Retinal pigment epithelial cell (primary cell): ENCODE data around the gene UBE4B.

Source experiments
- DNase-seq: peaks from one replicate; pipeline ENCODE4 v3.0.0-alpha.2; 2010; ENCODE audit warnings: low read depth
- H3K4me3 ChIP-seq: 2 replicates; pipeline ENCODE4 v1.5.1; 2011; ENCODE audit warnings: mild to moderate bottlenecking, low read length, control low read depth, moderate library complexity
- TF ChIP-seq, protein P1 (sequence below): conservative IDR thresholded peaks from 2 replicates; pipeline ENCODE4 v1.5.1; 2011; ENCODE audit warnings: low read depth, low read length, control low read depth, inconsistent platforms

UBE4B gene

DNA sequence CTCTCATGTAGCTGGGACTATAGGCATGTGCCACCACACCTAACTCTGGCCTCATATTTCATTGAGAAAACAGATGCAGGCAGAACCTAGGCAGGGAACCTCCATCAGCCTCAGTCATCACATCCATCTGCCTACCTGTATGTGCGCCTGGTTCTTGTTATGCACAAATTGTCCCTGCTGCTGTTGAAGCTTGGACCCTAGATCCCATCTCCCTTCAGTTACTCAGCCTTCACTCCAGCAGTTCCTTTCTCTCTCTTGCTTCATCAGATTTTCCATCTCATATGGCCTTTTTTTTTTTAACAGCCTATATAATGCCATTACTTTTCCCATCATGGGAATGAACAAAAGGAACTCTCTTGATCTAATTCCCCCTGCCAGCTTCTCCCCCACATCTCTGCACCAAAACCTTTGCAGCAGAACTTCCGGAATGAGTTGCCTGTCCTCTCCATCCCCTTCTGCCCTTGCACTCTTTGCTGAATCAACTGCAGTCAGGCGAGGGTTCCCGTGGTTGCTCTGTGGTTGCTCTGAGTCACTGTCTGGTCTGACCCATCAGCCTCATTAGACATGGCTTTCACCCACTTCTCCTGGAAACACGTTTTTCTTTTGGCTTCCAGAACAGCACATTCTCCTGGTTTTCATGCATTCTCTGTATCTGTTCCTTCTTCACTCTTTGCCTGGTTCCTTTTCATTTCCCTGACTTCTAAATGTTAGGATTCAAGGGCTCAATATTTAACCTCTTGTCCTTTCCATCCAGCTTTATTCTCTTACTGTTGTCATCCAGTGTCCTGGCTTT lies 41.5 kb downstream of the UBE4B start:
- peak; percentile 83 for DNase-seq
- TF ChIP-seq, protein P1, sequence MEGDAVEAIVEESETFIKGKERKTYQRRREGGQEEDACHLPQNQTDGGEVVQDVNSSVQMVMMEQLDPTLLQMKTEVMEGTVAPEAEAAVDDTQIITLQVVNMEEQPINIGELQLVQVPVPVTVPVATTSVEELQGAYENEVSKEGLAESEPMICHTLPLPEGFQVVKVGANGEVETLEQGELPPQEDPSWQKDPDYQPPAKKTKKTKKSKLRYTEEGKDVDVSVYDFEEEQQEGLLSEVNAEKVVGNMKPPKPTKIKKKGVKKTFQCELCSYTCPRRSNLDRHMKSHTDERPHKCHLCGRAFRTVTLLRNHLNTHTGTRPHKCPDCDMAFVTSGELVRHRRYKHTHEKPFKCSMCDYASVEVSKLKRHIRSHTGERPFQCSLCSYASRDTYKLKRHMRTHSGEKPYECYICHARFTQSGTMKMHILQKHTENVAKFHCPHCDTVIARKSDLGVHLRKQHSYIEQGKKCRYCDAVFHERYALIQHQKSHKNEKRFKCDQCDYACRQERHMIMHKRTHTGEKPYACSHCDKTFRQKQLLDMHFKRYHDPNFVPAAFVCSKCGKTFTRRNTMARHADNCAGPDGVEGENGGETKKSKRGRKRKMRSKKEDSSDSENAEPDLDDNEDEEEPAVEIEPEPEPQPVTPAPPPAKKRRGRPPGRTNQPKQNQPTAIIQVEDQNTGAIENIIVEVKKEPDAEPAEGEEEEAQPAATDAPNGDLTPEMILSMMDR, result no peak
- no peak overlapping the region for H3K4me3 ChIP-seq

DNA sequence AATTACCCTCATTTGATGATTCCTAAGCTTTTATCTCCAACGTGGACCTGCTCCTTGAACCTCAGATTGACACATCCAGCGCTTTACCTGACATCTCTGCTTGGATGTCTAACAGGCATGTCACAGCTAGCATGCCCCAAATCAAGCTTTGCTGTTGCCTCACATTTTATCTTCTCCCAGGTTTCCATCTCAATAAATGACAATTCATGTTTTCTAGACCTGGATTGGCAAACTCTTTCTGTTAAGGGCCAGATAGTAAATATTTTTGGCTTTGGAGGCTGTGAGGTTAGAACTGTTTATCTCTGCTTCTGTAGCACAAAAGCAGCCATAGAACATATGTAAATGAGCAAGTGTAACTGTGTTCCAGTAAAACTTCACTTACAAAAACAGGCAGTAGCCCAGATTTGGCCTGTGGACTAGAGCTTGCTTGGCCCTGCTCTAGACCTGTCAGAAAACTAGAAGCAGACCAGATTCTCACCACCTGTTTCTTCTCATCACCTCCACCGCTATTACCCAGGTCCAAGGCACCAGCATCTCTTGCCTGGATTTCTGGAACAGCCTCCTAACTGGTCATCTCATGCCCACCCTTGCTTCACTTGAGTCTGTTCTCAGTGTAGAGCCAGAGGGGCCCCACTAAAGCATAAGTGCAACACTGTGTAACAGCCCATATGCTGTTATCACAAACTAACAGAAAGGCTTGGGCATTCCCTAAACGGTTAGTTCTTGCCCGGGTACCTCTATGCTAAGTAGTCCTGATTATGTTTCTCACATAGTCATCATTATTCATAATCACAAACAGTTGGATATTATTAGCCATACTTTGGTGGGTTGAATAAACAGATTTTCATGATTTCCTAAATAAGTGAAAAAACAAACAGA lies 42.3 kb downstream of the UBE4B start:
- H3K4me3 ChIP-seq, result no peak overlapping the region

DNA sequence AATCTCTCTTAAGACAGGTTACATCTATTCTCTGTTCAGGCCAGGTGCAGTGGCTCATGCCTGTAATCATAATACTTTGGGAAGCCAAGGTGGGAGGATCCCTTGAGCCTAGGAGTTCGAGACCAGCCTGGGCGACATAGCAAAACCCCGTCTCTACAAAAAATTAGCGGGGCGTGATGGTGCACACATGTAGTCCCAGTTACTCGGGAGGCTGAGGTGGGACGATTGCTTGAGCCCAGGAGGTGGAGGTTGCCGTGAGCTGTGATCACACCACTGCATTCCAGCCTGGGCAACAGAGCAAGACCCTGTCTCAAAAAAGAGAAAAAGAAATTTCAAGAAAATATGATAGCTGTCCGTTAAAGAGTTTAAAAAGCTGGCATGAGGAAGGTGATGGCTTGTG lies 43.0 kb downstream of the UBE4B start:
- no peak for DNase-seq
- no peak overlapping the region for H3K4me3 ChIP-seq
- TF ChIP-seq, protein P1, result no peak

More for the DNA sequence above, 42.3 kb downstream of the UBE4B start:
- DNase-seq, result no peak
- TF ChIP-seq, protein P1, result no peak

DNA sequence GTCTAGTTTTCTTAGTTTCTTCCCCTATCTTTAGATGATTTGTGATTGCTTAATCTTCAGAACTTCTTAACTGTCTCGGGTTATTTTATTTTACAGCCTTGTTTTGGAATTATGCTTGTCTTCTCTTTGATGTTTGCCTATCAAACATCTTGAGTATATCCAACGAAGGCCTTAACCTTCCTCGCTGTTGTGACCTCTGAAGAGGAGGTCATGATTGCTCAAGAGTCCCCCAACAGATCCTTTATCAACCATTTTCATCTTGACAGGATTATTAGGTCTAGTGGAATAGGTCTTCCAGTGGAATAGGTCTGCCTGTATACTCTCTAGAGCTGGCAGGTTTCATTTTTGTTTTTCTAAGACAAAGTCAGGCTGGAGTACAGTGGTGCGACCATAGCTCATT lies 45.7 kb downstream of the UBE4B start:
- DNase-seq, result no peak
- TF ChIP-seq, protein P1, result no peak

DNA sequence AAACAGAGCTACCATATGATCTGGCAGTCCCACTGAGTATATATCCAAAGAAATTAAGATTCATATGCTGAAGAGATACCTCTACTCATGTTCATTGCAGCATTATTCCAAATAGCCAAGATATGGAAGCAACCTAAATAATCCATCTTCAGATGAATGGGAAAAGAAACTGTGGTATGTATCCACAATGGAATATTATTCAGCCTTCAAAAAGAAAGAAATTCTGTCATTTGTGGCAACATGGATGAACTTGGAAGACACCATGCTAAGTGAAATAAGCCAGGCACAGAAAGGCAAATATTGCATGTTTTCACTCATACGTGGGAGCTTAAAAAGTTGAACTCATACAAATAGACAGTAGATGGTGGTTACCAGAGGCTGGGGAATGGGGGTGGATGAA lies 47.8 kb downstream of the UBE4B start:
- H3K4me3 ChIP-seq, result no peak overlapping the region
- no peak for DNase-seq

More for the DNA sequence above, 45.7 kb downstream of the UBE4B start:
- H3K4me3 ChIP-seq, result no peak overlapping the region

DNA sequence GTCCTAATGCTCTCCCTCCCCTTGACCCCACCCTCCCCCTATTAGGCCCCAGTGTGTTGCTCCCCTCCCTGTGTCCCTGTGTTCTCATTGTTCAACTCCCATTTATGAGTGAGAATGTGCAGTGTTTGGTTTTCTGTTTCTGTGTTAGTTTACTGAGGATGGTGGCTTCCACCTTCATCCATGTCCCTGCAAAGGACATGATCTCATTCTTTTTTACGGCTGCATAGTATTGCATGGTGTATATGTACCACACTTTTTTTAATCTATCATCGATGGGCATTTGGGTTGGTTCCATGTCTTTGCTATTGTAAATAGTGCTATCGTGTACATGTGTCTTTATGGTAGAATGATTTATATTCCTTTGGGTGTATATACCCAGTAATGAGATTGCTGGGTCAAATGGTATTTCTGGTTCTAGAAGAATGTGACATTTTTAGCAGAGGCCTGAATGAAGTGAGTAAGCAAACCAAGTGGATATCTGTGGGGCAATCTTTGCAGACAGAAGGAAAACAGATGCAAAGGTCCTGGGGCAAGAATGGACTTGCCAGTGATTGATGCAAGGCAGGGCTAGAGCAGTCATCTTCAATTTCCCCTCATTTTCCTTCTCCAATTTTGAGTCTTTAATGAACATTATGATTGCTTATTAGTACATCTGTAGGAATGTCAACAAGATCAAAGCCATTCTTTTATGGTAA lies 50.2 kb downstream of the UBE4B start:
- TF ChIP-seq, protein P1, result no peak
- no peak for DNase-seq
- no peak overlapping the region for H3K4me3 ChIP-seq

More for the DNA sequence above, 47.8 kb downstream of the UBE4B start:
- TF ChIP-seq, protein P1, result no peak
